Small intestine (tissue), 7 donors: ENCODE data around the gene KIF16B. TPM values are rescaled to one million over a fixed set of nuclear protein-coding genes. Genes with fewer than 3 reads are reported as not detected.

Source experiments
- DNase-seq, 2 donors: peaks; one replicate each; pipeline versions ENCODE4 v3.0.0 to v3.0.0-alpha.2; 2013
- FAIRE-seq: peaks from 2 replicates; lab custom pipeline; 2012; peaks lifted over from hg19 to GRCh38; lab: Jason Lieb, UNC
- H3K27ac ChIP-seq, 3 donors: one replicate each; pipeline ENCODE4 v1.5.1; 2013; ENCODE audit warnings: low read length in 2 of 3, mild to moderate bottlenecking in 2 of 3, control low read depth in 1 of 3, inconsistent platforms in 1 of 3, low read depth in 1 of 3, moderate library complexity in 1 of 3
- H3K27me3 ChIP-seq, 3 donors: one replicate each; pipeline ENCODE4 v1.6.1; 2013; ENCODE audit warnings: low read length in 3 of 3, inconsistent platforms in 1 of 3; ENCODE audit not compliant: control insufficient read depth in 3 of 3, insufficient read depth in 3 of 3
- H3K36me3 ChIP-seq, 3 donors: one replicate each; pipeline ENCODE4 v1.6.1; 2013; ENCODE audit warnings: low read length in 3 of 3, inconsistent platforms in 1 of 3, low read depth in 1 of 3, mild to moderate bottlenecking in 1 of 3, moderate library complexity in 1 of 3; ENCODE audit not compliant: control insufficient read depth in 3 of 3, insufficient read depth in 2 of 3
- H3K4me1 ChIP-seq, 3 donors: one replicate each; pipeline ENCODE4 v1.6.1; 2013; ENCODE audit warnings: low read length in 2 of 3, inconsistent platforms in 1 of 3, low read depth in 1 of 3, mild to moderate bottlenecking in 1 of 3, moderate library complexity in 1 of 3; ENCODE audit not compliant: control insufficient read depth in 3 of 3, insufficient read depth in 2 of 3
- H3K4me3 ChIP-seq, 3 donors: one replicate each; pipeline ENCODE4 v1.5.1; 2013; ENCODE audit warnings: low read length in 3 of 3, control low read depth in 1 of 3, inconsistent platforms in 1 of 3, low read depth in 1 of 3, mild to moderate bottlenecking in 1 of 3, moderate library complexity in 1 of 3
- H3K9me3 ChIP-seq, 2 donors: one replicate each; pipeline ENCODE4 v1.6.1; 2013; ENCODE audit warnings: low read depth in 1 of 2, low read length in 1 of 2; ENCODE audit not compliant: control insufficient read depth in 2 of 2, insufficient read depth in 1 of 2
- WGBS, 3 donors: extraction: QIAGEN DNeasy Blood & Tissue Kit; methylation state at CpG; one replicate each; pipeline ENCODE4 v1.1.7; 2013; 5-methylcytosine and 5-hydroxymethylcytosine counted together
- polyA plus RNA-seq, 4 donors: library from polyadenylated mRNA; stranded (reverse) in 3 of 4; unstranded in 1 of 4; fragments of 200-250 nt in 3 of 4; fragments of 120-200 nt in 1 of 4; gene quantifications; one replicate each; pipeline versions ENCODE4 v1.2.1 to v1.2.3, GENCODE V29; 2013
- donor health status: healthy with polysubstance abuse.
- donor health status: control.
- donor health status: control.
- donor health status: Bipolar disorder and iron deficiency.
- donor health status: healthy.

Gene KIF16B
- polyA plus RNA-seq, 4 donors = 12.4 to 46.7 (median 28.0) TPM

- H3K27ac ChIP-seq = no peak overlapping the region
These were observed 98.0 kb downstream of the KIF16B start for GRCh38 chr20:16475225-16475624.

GRCh38 chr20:16474363-16474762, 98.9 kb downstream of the KIF16B start:
- no peak for FAIRE-seq
- H3K27ac ChIP-seq = no peak overlapping the region
- H3K27me3 ChIP-seq = no peaks in the 10 kb centered on the region
- peaks cover 0 to 15% (median 0%) of the 10 kb centered on the region in 3 donors for H3K4me1 ChIP-seq
- no peaks in the 10 kb centered on the region for H3K9me3 ChIP-seq
- DNase-seq = no peak
- no peaks in the 10 kb centered on the region for H3K36me3 ChIP-seq
- H3K4me3 ChIP-seq = no peak overlapping the region
- WGBS, 3 donors = 88 to 94% (median 92%) methylated on average over 2 of the region's 2 CpGs

More at GRCh38 chr20:16475225-16475624, 98.0 kb downstream of the KIF16B start:
- 31 to 39% (median 36%) methylated on average over 6 of the region's 6 CpGs for WGBS, 3 donors
- DNase-seq (peak; percentile 58 to 78), FAIRE-seq (no peak)
- H3K27me3 ChIP-seq = no peaks in the 10 kb centered on the region
- no peaks in the 10 kb centered on the region for H3K9me3 ChIP-seq
- no peaks in the 10 kb centered on the region for H3K36me3 ChIP-seq
- peaks cover 0 to 20% (median 0%) of the 10 kb centered on the region in 3 donors for H3K4me1 ChIP-seq
- H3K4me3 ChIP-seq = no peak overlapping the region

GRCh38 chr20:16472045-16472872, 101.0 kb downstream of the KIF16B start:
- H3K4me3 ChIP-seq = no peak overlapping the region
- peaks cover 0 to 7% (median 0%) of the 10 kb centered on the region in 3 donors for H3K4me1 ChIP-seq
- FAIRE-seq = no peak
- no peaks in the 10 kb centered on the region for H3K9me3 ChIP-seq
- no peaks in the 10 kb centered on the region for H3K36me3 ChIP-seq
- no peak overlapping the region for H3K27ac ChIP-seq
- peak in 1 of 2 donors; percentile 71 for DNase-seq
- no peaks in the 10 kb centered on the region for H3K27me3 ChIP-seq
- WGBS, 3 donors = 50 to 70% (median 62%) methylated on average over 12 of the region's 12 CpGs

- Histone ChIP-seq H3K36me3 (no peaks in the 10 kb centered on the region), H3K27ac (no peak overlapping the region), H3K27me3 (no peaks in the 10 kb centered on the region), H3K4me3 (no peak overlapping the region), H3K9me3 (no peaks in the 10 kb centered on the region), H3K4me1 (no peaks in the 10 kb centered on the region)
- DNase-seq (no peak), FAIRE-seq (no peak)
- WGBS, 3 donors = 91 to 95% (median 91%) methylated on average over 5 of the region's 5 CpGs
These were observed 103.8 kb downstream of the KIF16B start for GRCh38 chr20:16469395-16469905.

GRCh38 chr20:16462711-16463110, 110.5 kb downstream of the KIF16B start:
- DNase-seq = no peak
- WGBS, 3 donors = 75 to 87% (median 78%) methylated on average over 5 of the region's 5 CpGs
- Histone ChIP-seq H3K27me3 (no peaks in the 10 kb centered on the region), H3K36me3 (no peaks in the 10 kb centered on the region), H3K27ac (no peak overlapping the region), H3K4me1 (peaks cover 0 to 2% (median 0%) of the 10 kb centered on the region in 3 donors), H3K9me3 (no peaks in the 10 kb centered on the region), H3K4me3 (no peak overlapping the region)
- FAIRE-seq = no peak

- H3K27ac ChIP-seq = no peak overlapping the region
- WGBS, 3 donors = 29 to 45% (median 36%) methylated on average over 1 of the region's 1 CpG
These were observed 114.1 kb downstream of the KIF16B start for GRCh38 chr20:16459019-16459700.

GRCh38 chr20:16457514-16457913, 115.7 kb downstream of the KIF16B start:
- Histone ChIP-seq H3K36me3 (no peaks in the 10 kb centered on the region), H3K27ac (no peak overlapping the region), H3K4me1 (peaks cover 0 to 2% (median 0%) of the 10 kb centered on the region in 3 donors), H3K9me3 (no peaks in the 10 kb centered on the region), H3K27me3 (no peaks in the 10 kb centered on the region), H3K4me3 (no peak overlapping the region)
- 88 to 96% (median 93%) methylated on average over 5 of the region's 5 CpGs for WGBS, 3 donors
- DNase-seq (no peak), FAIRE-seq (no peak)

More at GRCh38 chr20:16459019-16459700, 114.1 kb downstream of the KIF16B start:
- DNase-seq (no peak), FAIRE-seq (no peak)
- Histone ChIP-seq H3K27me3 (no peaks in the 10 kb centered on the region), H3K9me3 (no peaks in the 10 kb centered on the region), H3K4me1 (peaks cover 0 to 2% (median 0%) of the 10 kb centered on the region in 3 donors), H3K36me3 (no peaks in the 10 kb centered on the region), H3K4me3 (no peak overlapping the region)

- WGBS, 3 donors = 8 to 66% (median 30%) methylated on average over 1 of the region's 1 CpG
- H3K9me3 ChIP-seq = no peaks in the 10 kb centered on the region
- no peak for FAIRE-seq
- H3K4me3 ChIP-seq = no peak overlapping the region
- no peaks in the 10 kb centered on the region for H3K27me3 ChIP-seq
- H3K4me1 ChIP-seq = peaks cover 0 to 2% (median 0%) of the 10 kb centered on the region in 3 donors
- H3K36me3 ChIP-seq = peaks cover 0 to 2% (median 2%) of the 10 kb centered on the region in 3 donors
- H3K27ac ChIP-seq = no peak overlapping the region
- DNase-seq = peak; percentile 15 to 24
These were observed 117.9 kb downstream of the KIF16B start for GRCh38 chr20:16455324-16455723.
